ENCODE measurements around the gene C2CD3. TPM values are rescaled to one million over a fixed set of nuclear protein-coding genes. Genes with fewer than 3 reads are reported as not detected.

C2CD3 gene
- total and polyA plus RNA-seq, 3 experiments from 2014 or later, result 9.1 to 41.7 (median 35.6) TPM

- no peaks in the 10 kb centered on the region for H3K27me3 Mint-ChIP-seq
- H3K4me3 Mint-ChIP-seq, result peak overlapping the region in 1 of 7 donors; percentile 18
- H3K27ac Mint-ChIP-seq, result peak overlapping the region in 5 of 8 donors; percentile 0 to 98 (median 54)
- no peaks in the 10 kb centered on the region for H3K9me3 ChIP-seq (ENCODE audit: low read length)
- peaks cover 48 to 76% (median 68%) of the 10 kb centered on the region in 3 donors for H3K4me1 Mint-ChIP-seq
- ChIA-PET POLR2A (interaction anchor here (0.9 kb wide), 1 partner anchor 19 kb away, joined by 3 read pairs; no protein-coding TSS in a partner anchor), CTCF (interaction anchor here (2.5 to 2.8 kb wide), 2 partner anchors 19 to 35 kb away, joined by 9 to 14 read pairs; no protein-coding TSS in a partner anchor)
- peaks cover 0 to 31% (median 12%) of the 10 kb centered on the region in 3 donors for H3K36me3 Mint-ChIP-seq
- no peak for DNase-seq
- H3K4me3 ChIP-seq (ENCODE audit: low read length), result no peak overlapping the region
- no peak overlapping the region for H3K27ac ChIP-seq (ENCODE audit: low read depth, low read length)
- no peaks in the 10 kb centered on the region for H3K36me3 ChIP-seq (ENCODE audit: insufficient read depth, low read length)
- H3K9me3 Mint-ChIP-seq, result no peaks in the 10 kb centered on the region
- no peaks in the 10 kb centered on the region for H3K27me3 ChIP-seq (ENCODE audit: insufficient read depth, low read length, poor library complexity, severe bottlenecking)
- peaks cover 47% of the 10 kb centered on the region for H3K4me1 ChIP-seq (ENCODE audit: insufficient read depth, low read length)
Measured at GRCh38 chr11:73998846-73999575, 171.8 kb downstream of the C2CD3 start.

- Histone ChIP-seq H3K27ac (ENCODE audit: low read depth, low read length) (no peak overlapping the region), H3K4me3 (ENCODE audit: low read length) (no peak overlapping the region), H3K9me3 (ENCODE audit: low read length) (no peaks in the 10 kb centered on the region), H3K4me1 (ENCODE audit: insufficient read depth, low read length) (peaks cover 48% of the 10 kb centered on the region), H3K27me3 (ENCODE audit: insufficient read depth, low read length, poor library complexity, severe bottlenecking) (no peaks in the 10 kb centered on the region), H3K36me3 (ENCODE audit: insufficient read depth, low read length) (no peaks in the 10 kb centered on the region)
- POLR2A ChIA-PET, result interaction anchor here (0.6 to 0.8 kb wide), 2 partner anchors 15 to 17 kb away, joined by 3 to 5 read pairs; no protein-coding TSS in a partner anchor
- CTCF ChIA-PET, result interaction anchor here (1.0 to 2.8 kb wide), 6 partner anchors 15 to 33 kb away, joined by 3 to 14 read pairs (median 4); partner anchors contain the start of gene UCP2
- H3K4me3 Mint-ChIP-seq, result peak overlapping the region in 5 of 7 donors; percentile 2 to 83 (median 27)
- peaks cover 0 to 14% (median 6%) of the 10 kb centered on the region in 3 donors for H3K36me3 Mint-ChIP-seq
- peak in 1 of 5 donors; percentile 46 for DNase-seq
- H3K27me3 Mint-ChIP-seq, result no peaks in the 10 kb centered on the region
- no peaks in the 10 kb centered on the region for H3K9me3 Mint-ChIP-seq
- H3K27ac Mint-ChIP-seq, result peak overlapping the region; percentile 32 to 98 (median 89)
- H3K4me1 Mint-ChIP-seq, result peaks cover 41 to 69% (median 62%) of the 10 kb centered on the region in 3 donors
Measured at GRCh38 chr11:73997120-73997770, 173.6 kb downstream of the C2CD3 start.

DNA sequence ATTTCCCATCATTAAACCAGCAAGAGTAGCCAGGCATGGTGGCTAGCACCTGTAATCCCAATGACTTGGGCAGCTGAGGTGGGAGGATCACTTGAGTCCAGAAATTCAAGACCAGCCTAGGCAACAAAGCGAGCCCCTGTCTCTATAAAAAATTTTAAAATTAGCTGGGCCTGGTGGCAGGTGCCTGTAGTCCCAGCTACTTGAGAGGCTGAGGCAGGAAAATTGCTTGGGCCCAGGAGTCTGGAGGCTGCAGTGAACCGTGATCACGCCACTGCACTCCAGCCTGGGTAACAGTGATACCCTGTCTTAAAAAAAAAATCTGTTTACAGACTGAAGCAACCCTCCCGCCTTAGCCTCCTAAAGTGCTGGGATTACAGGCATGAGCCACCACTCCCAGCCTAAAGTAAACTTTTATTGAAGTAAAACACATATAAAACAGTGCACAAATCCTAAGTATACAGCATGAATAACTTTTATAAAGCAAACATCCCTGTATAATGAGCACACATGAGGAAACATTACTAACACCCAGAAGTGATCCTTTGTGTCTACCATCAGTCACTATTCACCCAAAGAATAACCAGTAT is 174.5 kb downstream of the C2CD3 start:
- H3K27me3 ChIP-seq (ENCODE audit: insufficient read depth, low read length, poor library complexity, severe bottlenecking), result no peaks in the 10 kb centered on the region
- ChIA-PET CTCF (interaction anchor here (1.0 to 2.4 kb wide), 4 partner anchors 9 to 31 kb away, joined by 3 to 15 read pairs (median 4); partner anchors contain the start of gene UCP2), POLR2A (interaction anchor here (0.6 to 3.5 kb wide), 7 partner anchors 12 to 30 kb away, joined by 3 to 52 read pairs (median 6); partner anchors contain the start of gene UCP2)
- peak overlapping the region; percentile 93 to 99 (median 98) for H3K27ac Mint-ChIP-seq
- no peaks in the 10 kb centered on the region for H3K9me3 Mint-ChIP-seq
- H3K4me3 Mint-ChIP-seq, result peak overlapping the region; percentile 55 to 86 (median 74)
- H3K9me3 ChIP-seq (ENCODE audit: low read length), result no peaks in the 10 kb centered on the region
- H3K4me1 ChIP-seq (ENCODE audit: insufficient read depth, low read length), result peaks cover 56% of the 10 kb centered on the region
- DNase-seq, result peak in 1 of 5 donors; percentile 44
- H3K27me3 Mint-ChIP-seq, result no peaks in the 10 kb centered on the region
- peak overlapping the region; percentile 93 for H3K27ac ChIP-seq (ENCODE audit: low read depth, low read length)
- H3K36me3 ChIP-seq (ENCODE audit: insufficient read depth, low read length), result no peaks in the 10 kb centered on the region
- H3K4me3 ChIP-seq (ENCODE audit: low read length), result peak overlapping the region; percentile 49
- H3K36me3 Mint-ChIP-seq, result peaks cover 0 to 8% (median 4%) of the 10 kb centered on the region in 3 donors
- H3K4me1 Mint-ChIP-seq, result peaks cover 39 to 73% (median 67%) of the 10 kb centered on the region in 3 donors

- Histone ChIP-seq H3K4me3 (ENCODE audit: low read length) (peak overlapping the region; percentile 49), H3K27ac (ENCODE audit: low read depth, low read length) (peak overlapping the region; percentile 93), H3K27me3 (ENCODE audit: insufficient read depth, low read length, poor library complexity, severe bottlenecking) (no peaks in the 10 kb centered on the region), H3K4me1 (ENCODE audit: insufficient read depth, low read length) (peaks cover 60% of the 10 kb centered on the region), H3K36me3 (ENCODE audit: insufficient read depth, low read length) (no peaks in the 10 kb centered on the region), H3K9me3 (ENCODE audit: low read length) (no peaks in the 10 kb centered on the region)
- CTCF ChIA-PET, result interaction anchor here (1.0 to 2.4 kb wide), 5 partner anchors 9 to 32 kb away, joined by 3 to 15 read pairs (median 4); no protein-coding TSS in a partner anchor
- DNase-seq, result peak in 3 of 5 donors; percentile 68 to 86 (median 72)
- Mint-ChIP-seq H3K27ac (peak overlapping the region; percentile 93 to 99 (median 98)), H3K4me1 (peaks cover 41 to 75% (median 71%) of the 10 kb centered on the region in 3 donors), H3K9me3 (no peaks in the 10 kb centered on the region), H3K4me3 (peak overlapping the region; percentile 55 to 86 (median 74)), H3K27me3 (no peaks in the 10 kb centered on the region), H3K36me3 (peaks cover 0 to 3% (median 0%) of the 10 kb centered on the region in 3 donors)
- POLR2A ChIA-PET, result interaction anchor here (0.6 to 3.5 kb wide), 9 partner anchors 9 to 29 kb away, joined by 3 to 52 read pairs (median 8); partner anchors contain the start of gene UCP2
Measured at GRCh38 chr11:73995731-73996130, 175.1 kb downstream of the C2CD3 start.

DNA sequence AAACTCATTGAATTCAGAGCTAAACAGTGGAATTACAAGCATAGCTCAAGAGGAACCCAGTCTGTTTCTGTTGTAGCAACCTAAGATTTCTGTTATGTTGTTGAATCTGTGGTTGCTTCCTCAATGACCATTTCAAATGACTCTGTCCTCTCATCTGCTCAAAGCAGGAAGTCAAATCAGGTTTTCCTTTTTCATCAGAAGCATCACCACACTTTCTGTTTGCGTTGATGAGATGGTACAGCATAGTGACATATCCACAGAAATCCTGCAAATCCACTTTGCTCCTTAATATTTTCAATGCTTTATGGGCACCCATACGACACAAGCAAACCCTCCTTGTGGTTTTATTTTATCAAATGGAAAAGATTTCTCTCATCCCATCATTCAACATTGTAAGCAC is 175.6 kb downstream of the C2CD3 start:
- H3K27me3 ChIP-seq (ENCODE audit: insufficient read depth, low read length, poor library complexity, severe bottlenecking), result no peaks in the 10 kb centered on the region
- peak overlapping the region; percentile 93 for H3K27ac ChIP-seq (ENCODE audit: low read depth, low read length)
- peaks cover 60% of the 10 kb centered on the region for H3K4me1 ChIP-seq (ENCODE audit: insufficient read depth, low read length)
- POLR2A ChIA-PET, result interaction anchor here (1.0 to 3.5 kb wide), 11 partner anchors 10 to 38 kb away, joined by 3 to 52 read pairs (median 6); partner anchors contain the start of gene UCP2
- no peaks in the 10 kb centered on the region for H3K36me3 Mint-ChIP-seq
- peak overlapping the region; percentile 55 to 86 (median 74) for H3K4me3 Mint-ChIP-seq
- CTCF ChIA-PET, result interaction anchor here (1.0 to 2.4 kb wide), 6 partner anchors 10 to 31 kb away, joined by 3 to 15 read pairs (median 6); partner anchors contain the start of gene UCP2
- H3K9me3 ChIP-seq (ENCODE audit: low read length), result no peaks in the 10 kb centered on the region
- H3K4me3 ChIP-seq (ENCODE audit: low read length), result peak overlapping the region; percentile 49
- H3K27me3 Mint-ChIP-seq, result no peaks in the 10 kb centered on the region
- H3K27ac Mint-ChIP-seq, result peak overlapping the region; percentile 93 to 99 (median 98)
- peaks cover 41 to 79% (median 71%) of the 10 kb centered on the region in 3 donors for H3K4me1 Mint-ChIP-seq
- H3K9me3 Mint-ChIP-seq, result no peaks in the 10 kb centered on the region
- no peaks in the 10 kb centered on the region for H3K36me3 ChIP-seq (ENCODE audit: insufficient read depth, low read length)
- peak in 3 of 5 donors; percentile 49 to 89 (median 82) for DNase-seq

DNA sequence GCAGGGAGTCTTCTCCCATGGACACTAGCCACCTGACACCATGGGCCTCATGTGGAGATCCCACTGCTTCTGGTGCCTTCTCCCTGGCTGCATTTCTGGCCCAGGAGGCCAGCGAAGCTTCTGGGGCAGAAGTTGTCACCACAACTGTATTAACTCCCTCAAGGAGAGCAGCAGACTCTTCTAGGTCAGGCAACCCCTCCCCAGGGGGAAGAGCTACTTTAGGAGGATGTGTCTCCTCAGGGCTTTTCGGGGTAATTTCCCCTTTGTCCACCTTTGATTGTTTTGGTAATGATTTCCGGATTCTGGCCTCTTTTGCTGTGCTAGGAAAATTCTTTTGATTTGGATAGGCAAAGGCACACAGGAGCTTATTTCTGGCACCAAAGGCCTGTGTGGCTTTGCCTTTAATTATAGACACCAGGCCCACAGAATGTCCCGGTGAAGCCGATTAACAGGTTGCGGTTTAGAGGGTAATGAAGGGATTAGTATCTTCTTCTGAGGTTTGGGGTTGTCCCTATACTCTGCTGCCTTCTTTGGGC is 179.3 kb downstream of the C2CD3 start:
- Histone ChIP-seq H3K27me3 (ENCODE audit: insufficient read depth, low read length, poor library complexity, severe bottlenecking) (no peaks in the 10 kb centered on the region), H3K4me3 (ENCODE audit: low read length) (no peak overlapping the region), H3K9me3 (ENCODE audit: low read length) (no peaks in the 10 kb centered on the region), H3K36me3 (ENCODE audit: insufficient read depth, low read length) (no peaks in the 10 kb centered on the region), H3K4me1 (ENCODE audit: insufficient read depth, low read length) (peaks cover 48% of the 10 kb centered on the region), H3K27ac (ENCODE audit: low read depth, low read length) (no peak overlapping the region)
- no peaks in the 10 kb centered on the region for H3K36me3 Mint-ChIP-seq
- peak in 1 of 5 donors; percentile 13 for DNase-seq
- CTCF ChIA-PET, result interaction anchor here (1.3 to 1.8 kb wide), 2 partner anchors 12 to 13 kb away, joined by 3 to 4 read pairs; no protein-coding TSS in a partner anchor
- peak overlapping the region in 6 of 8 donors; percentile 57 to 88 (median 73) for H3K27ac Mint-ChIP-seq
- POLR2A ChIA-PET, result interaction anchor here (1.5 kb wide), 1 partner anchor 12 kb away, joined by 6 read pairs; no protein-coding TSS in a partner anchor
- H3K9me3 Mint-ChIP-seq, result no peaks in the 10 kb centered on the region
- H3K4me3 Mint-ChIP-seq, result peak overlapping the region in 1 of 7 donors; percentile 41
- peaks cover 28 to 49% (median 41%) of the 10 kb centered on the region in 3 donors for H3K4me1 Mint-ChIP-seq
- no peaks in the 10 kb centered on the region for H3K27me3 Mint-ChIP-seq

DNA sequence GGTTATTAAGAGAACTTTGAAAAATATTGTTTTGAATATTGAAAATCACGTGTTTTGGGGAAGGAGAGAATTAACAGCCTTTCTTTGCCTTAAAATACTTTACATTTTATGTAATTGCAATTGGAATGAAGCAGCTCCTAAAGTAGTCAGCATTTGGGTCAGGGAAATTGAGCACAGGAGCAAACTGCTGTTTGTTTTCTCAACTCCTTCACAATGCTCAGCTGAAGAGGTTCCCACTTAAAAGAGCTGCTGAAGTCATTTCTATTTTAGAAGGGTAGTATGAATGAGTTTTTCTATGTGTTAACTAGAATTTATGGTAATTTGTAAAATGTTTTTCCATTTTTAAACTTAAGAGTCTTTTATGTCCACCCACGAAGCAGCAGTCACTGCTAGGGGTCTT is 180.1 kb downstream of the C2CD3 start:
- H3K9me3 ChIP-seq (ENCODE audit: low read length), result no peaks in the 10 kb centered on the region
- ChIA-PET POLR2A (interaction anchor here (1.5 kb wide), 1 partner anchor 11 kb away, joined by 6 read pairs; no protein-coding TSS in a partner anchor), CTCF (interaction anchor here (1.4 kb wide), 1 partner anchor 11 kb away, joined by 3 read pairs; no protein-coding TSS in a partner anchor)
- Mint-ChIP-seq H3K4me1 (peaks cover 19 to 41% (median 33%) of the 10 kb centered on the region in 3 donors), H3K9me3 (no peaks in the 10 kb centered on the region), H3K27ac (peak overlapping the region in 5 of 8 donors; percentile 33 to 88 (median 68)), H3K4me3 (peak overlapping the region in 1 of 7 donors; percentile 32), H3K27me3 (no peaks in the 10 kb centered on the region), H3K36me3 (no peaks in the 10 kb centered on the region)
- no peaks in the 10 kb centered on the region for H3K27me3 ChIP-seq (ENCODE audit: insufficient read depth, low read length, poor library complexity, severe bottlenecking)
- no peak overlapping the region for H3K4me3 ChIP-seq (ENCODE audit: low read length)
- H3K36me3 ChIP-seq (ENCODE audit: insufficient read depth, low read length), result no peaks in the 10 kb centered on the region
- H3K27ac ChIP-seq (ENCODE audit: low read depth, low read length), result no peak overlapping the region
- peaks cover 40% of the 10 kb centered on the region for H3K4me1 ChIP-seq (ENCODE audit: insufficient read depth, low read length)
- no peak for DNase-seq
